ENCODE measurements around the gene ALG1. TPM values are rescaled to one million over a fixed set of nuclear protein-coding genes. Genes with fewer than 3 reads are reported as not detected.

The ALG1 gene
- total and polyA plus RNA-seq, 2 of the 13 experiments (the other 11 are each of a cell fraction or from before 2014, with no cell fraction given) = 43.3 to 75.6 TPM

DNA sequence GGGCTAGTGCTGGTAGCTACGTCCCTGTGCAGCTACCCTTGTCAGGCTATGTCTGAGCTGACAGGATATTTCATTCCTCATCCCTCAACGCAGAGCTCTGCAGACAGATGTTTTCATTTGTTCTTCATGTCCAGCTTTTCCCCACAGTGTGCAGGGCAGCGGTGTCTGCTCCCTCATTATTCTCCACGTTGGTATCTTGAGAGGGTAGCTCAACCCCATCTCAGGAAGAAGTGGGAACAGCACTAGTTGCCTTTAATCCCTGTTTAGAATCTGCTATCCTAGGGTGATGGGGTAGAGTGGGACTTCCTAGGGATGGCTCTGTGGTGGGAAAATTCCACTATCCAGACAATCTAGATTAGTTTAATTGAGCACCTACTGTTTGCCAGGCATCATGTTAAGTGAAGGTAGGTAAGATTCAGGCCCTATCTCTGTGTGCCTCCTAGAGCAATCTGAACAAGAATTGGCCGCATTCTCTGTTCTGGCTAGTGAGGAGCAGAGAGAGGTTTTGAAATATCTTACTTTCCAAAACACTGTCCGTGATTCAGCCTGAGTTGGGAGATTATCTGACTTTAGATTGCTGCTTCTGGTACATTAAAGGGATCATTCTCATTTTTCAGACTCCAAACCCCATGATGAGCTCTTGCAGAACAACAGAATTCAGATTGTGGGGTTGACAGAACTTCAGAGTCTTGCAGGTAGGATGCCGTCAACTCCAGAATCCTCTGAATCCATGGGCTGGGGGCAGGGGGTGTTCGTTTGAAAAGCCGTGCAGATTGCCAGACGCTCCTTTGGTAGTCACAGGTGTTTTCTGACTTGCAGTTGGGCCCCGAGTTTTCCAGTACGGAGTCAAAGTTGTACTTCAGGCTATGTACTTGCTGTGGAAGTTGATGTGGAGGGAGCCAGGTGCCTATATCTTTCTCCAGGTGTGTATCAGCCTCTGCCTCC is 963 bp downstream of the ALG1 start (continued):
- TF ChIP-seq CENPX (CRISPR knock-in tag; IDR thresholded peaks at IDR 0.05) (no peak), CCDC6 (CRISPR knock-in tag; IDR thresholded peaks at IDR 0.05) (no peak), KLF15 (CRISPR knock-in tag; IDR thresholded peaks at IDR 0.05; ENCODE audit: borderline replicate concordance) (0 out of 2 replicates have a peak, but pooled peaks have one; percentile 9), RFX5 (IDR thresholded peaks at IDR 0.05; ENCODE audit: low read depth, low read length) (no peak), ZNF605 (CRISPR knock-in tag; IDR thresholded peaks at IDR 0.05) (0 out of 2 replicates have a peak, but pooled peaks have one; percentile 8), ZNF225 (CRISPR knock-in tag; IDR thresholded peaks at IDR 0.05) (no peak; the same call in 1 of the 2 replicates), RNF2 (conservative IDR thresholded peaks at IDR 0.05; ENCODE audit: low read depth) (no peak), ZNF430 (CRISPR knock-in tag; IDR thresholded peaks at IDR 0.05) (no peak), ASH2L (IDR thresholded peaks at IDR 0.05; ENCODE audit: insufficient read length, low read depth, low read length) (no peak), SP140L (CRISPR knock-in tag; IDR thresholded peaks at IDR 0.05; ENCODE audit: borderline replicate concordance) (no peak), ZFY (CRISPR knock-in tag; IDR thresholded peaks at IDR 0.05) (no peak), ZNF501 (CRISPR knock-in tag; IDR thresholded peaks at IDR 0.05) (no peak), SIX1 (CRISPR knock-in tag; IDR thresholded peaks at IDR 0.05; ENCODE audit: borderline replicate concordance) (no peak), TOE1 (CRISPR knock-in tag; IDR thresholded peaks at IDR 0.05) (no peak), ZC3H13 (CRISPR knock-in tag; IDR thresholded peaks at IDR 0.05) (0 out of 2 replicates have a peak, but pooled peaks have one; percentile 46), NR3C1 (CRISPR knock-in tag; IDR thresholded peaks at IDR 0.05) (no peak), TARDBP (CRISPR knock-in tag; IDR thresholded peaks at IDR 0.05) (no peak), SMARCC2 (IDR thresholded peaks at IDR 0.05) (no peak), ZC3H4 (CRISPR knock-in tag; IDR thresholded peaks at IDR 0.05; ENCODE audit: borderline replicate concordance) (0 out of 2 replicates have a peak, but pooled peaks have one; percentile 51)
- TF ChIP-seq, protein P1, sequence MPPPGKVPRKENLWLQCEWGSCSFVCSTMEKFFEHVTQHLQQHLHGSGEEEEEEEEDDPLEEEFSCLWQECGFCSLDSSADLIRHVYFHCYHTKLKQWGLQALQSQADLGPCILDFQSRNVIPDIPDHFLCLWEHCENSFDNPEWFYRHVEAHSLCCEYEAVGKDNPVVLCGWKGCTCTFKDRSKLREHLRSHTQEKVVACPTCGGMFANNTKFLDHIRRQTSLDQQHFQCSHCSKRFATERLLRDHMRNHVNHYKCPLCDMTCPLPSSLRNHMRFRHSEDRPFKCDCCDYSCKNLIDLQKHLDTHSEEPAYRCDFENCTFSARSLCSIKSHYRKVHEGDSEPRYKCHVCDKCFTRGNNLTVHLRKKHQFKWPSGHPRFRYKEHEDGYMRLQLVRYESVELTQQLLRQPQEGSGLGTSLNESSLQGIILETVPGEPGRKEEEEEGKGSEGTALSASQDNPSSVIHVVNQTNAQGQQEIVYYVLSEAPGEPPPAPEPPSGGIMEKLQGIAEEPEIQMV (CRISPR knock-in tag; IDR thresholded peaks at IDR 0.05; ENCODE audit: low read depth) = peak; percentile 49; the same call in 1 of the 2 replicates
- TF ChIP-seq, protein P2, sequence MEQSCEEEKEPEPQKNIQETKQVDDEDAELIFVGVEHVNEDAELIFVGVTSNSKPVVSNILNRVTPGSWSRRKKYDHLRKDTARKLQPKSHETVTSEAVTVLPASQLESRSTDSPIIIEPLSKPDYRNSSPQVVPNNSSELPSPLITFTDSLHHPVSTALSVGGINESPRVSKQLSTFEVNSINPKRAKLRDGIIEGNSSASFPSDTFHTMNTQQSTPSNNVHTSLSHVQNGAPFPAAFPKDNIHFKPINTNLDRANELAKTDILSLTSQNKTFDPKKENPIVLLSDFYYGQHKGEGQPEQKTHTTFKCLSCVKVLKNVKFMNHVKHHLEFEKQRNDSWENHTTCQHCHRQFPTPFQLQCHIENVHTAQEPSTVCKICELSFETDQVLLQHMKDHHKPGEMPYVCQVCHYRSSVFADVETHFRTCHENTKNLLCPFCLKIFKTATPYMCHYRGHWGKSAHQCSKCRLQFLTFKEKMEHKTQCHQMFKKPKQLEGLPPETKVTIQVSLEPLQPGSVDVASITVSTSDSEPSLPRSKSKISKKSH (CRISPR knock-in tag; IDR thresholded peaks at IDR 0.05; ENCODE audit: borderline replicate concordance) = no peak
- TF ChIP-seq, protein P3, sequence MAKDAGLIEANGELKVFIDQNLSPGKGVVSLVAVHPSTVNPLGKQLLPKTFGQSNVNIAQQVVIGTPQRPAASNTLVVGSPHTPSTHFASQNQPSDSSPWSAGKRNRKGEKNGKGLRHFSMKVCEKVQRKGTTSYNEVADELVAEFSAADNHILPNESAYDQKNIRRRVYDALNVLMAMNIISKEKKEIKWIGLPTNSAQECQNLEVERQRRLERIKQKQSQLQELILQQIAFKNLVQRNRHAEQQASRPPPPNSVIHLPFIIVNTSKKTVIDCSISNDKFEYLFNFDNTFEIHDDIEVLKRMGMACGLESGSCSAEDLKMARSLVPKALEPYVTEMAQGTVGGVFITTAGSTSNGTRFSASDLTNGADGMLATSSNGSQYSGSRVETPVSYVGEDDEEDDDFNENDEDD (CRISPR knock-in tag; IDR thresholded peaks at IDR 0.05; ENCODE audit: borderline replicate concordance) = no peak
- TF ChIP-seq, protein P4, sequence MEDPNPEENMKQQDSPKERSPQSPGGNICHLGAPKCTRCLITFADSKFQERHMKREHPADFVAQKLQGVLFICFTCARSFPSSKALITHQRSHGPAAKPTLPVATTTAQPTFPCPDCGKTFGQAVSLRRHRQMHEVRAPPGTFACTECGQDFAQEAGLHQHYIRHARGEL (CRISPR knock-in tag; IDR thresholded peaks at IDR 0.05) = no peak
- TF ChIP-seq, protein P5, sequence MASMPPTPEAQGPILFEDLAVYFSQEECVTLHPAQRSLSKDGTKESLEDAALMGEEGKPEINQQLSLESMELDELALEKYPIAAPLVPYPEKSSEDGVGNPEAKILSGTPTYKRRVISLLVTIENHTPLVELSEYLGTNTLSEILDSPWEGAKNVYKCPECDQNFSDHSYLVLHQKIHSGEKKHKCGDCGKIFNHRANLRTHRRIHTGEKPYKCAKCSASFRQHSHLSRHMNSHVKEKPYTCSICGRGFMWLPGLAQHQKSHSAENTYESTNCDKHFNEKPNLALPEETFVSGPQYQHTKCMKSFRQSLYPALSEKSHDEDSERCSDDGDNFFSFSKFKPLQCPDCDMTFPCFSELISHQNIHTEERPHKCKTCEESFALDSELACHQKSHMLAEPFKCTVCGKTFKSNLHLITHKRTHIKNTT (CRISPR knock-in tag; IDR thresholded peaks at IDR 0.05) = 0 out of 2 replicates have a peak, but pooled peaks have one; percentile 75
